ENCODE measurements around the gene TCF4.

Gene TCF4

GRCh38 chr18:55573386-55573785 lies 14.6 kb downstream of the TCF4 start:
- TF ChIP-seq CTCF (IDR thresholded peaks at IDR 0.05; ENCODE audit: poor library complexity, severe bottlenecking), result no peak
- H3K27ac ChIP-seq (ENCODE audit: poor library complexity, severe bottlenecking), result no peak overlapping the region

GRCh38 chr18:55570966-55571365 lies 17.0 kb downstream of the TCF4 start:
- ATAC-seq (ENCODE audit: low read depth) (no peak), DNase-seq (ENCODE audit: low spot score) (no peak)
- H3K27ac ChIP-seq (ENCODE audit: poor library complexity, severe bottlenecking), result no peak overlapping the region

More at GRCh38 chr18:55573386-55573785, 14.6 kb downstream of the TCF4 start:
- DNase-seq (ENCODE audit: low spot score) (no peak), ATAC-seq (ENCODE audit: low read depth) (no peak)
- no peaks in the 10 kb centered on the region for H3K4me1 ChIP-seq (ENCODE audit: insufficient read depth, poor library complexity, severe bottlenecking)
- H3K36me3 ChIP-seq (ENCODE audit: low read depth), result no peaks in the 10 kb centered on the region
- no peaks in the 10 kb centered on the region for H3K27me3 ChIP-seq (ENCODE audit: insufficient read depth, poor library complexity, severe bottlenecking)
- H3K4me3 ChIP-seq (ENCODE audit: severe bottlenecking), result no peak overlapping the region
- H3K9me3 ChIP-seq (ENCODE audit: severe bottlenecking), result no peaks in the 10 kb centered on the region

DNA sequence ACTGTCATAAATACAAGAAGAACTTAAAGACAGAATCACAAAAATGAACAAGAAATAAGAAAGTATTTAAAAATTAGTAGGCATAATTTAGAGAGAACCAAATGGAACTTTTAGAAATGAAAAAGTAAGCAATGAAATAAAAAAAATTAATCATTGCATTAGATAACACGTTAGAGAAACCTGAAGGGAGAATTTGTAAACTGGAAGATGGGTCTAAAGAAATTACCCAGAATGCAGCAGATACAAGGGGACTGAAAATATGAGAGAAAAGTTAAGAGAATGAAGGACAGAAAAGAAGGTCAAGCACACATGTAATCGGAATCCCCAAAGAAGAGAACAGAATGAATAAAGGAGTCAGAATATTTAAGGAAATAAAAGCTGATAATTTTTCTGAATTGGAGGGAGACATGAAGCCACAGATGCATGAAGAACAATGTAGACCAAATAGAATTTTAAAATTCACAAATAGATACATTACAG lies 21.5 kb downstream of the TCF4 start:
- DNase-seq (ENCODE audit: low spot score) (no peak), ATAC-seq (ENCODE audit: low read depth) (no peak)
- no peaks in the 10 kb centered on the region for H3K36me3 ChIP-seq (ENCODE audit: low read depth)
- TF ChIP-seq CTCF (IDR thresholded peaks at IDR 0.05; ENCODE audit: poor library complexity, severe bottlenecking), result no peak
- no peaks in the 10 kb centered on the region for H3K9me3 ChIP-seq (ENCODE audit: severe bottlenecking)
- H3K27ac ChIP-seq (ENCODE audit: poor library complexity, severe bottlenecking), result no peak overlapping the region
- H3K4me1 ChIP-seq (ENCODE audit: insufficient read depth, poor library complexity, severe bottlenecking), result no peaks in the 10 kb centered on the region
- H3K27me3 ChIP-seq (ENCODE audit: insufficient read depth, poor library complexity, severe bottlenecking), result no peaks in the 10 kb centered on the region
- H3K4me3 ChIP-seq (ENCODE audit: severe bottlenecking), result no peak overlapping the region

More at GRCh38 chr18:55570966-55571365, 17.0 kb downstream of the TCF4 start:
- no peak for TF ChIP-seq CTCF (IDR thresholded peaks at IDR 0.05; ENCODE audit: poor library complexity, severe bottlenecking)
- Histone ChIP-seq H3K4me3 (ENCODE audit: severe bottlenecking) (no peak overlapping the region), H3K27me3 (ENCODE audit: insufficient read depth, poor library complexity, severe bottlenecking) (no peaks in the 10 kb centered on the region), H3K9me3 (ENCODE audit: severe bottlenecking) (no peaks in the 10 kb centered on the region), H3K36me3 (ENCODE audit: low read depth) (no peaks in the 10 kb centered on the region), H3K4me1 (ENCODE audit: insufficient read depth, poor library complexity, severe bottlenecking) (no peaks in the 10 kb centered on the region)

- Histone ChIP-seq H3K36me3 (ENCODE audit: low read depth) (no peaks in the 10 kb centered on the region), H3K27ac (ENCODE audit: poor library complexity, severe bottlenecking) (no peak overlapping the region), H3K4me3 (ENCODE audit: severe bottlenecking) (no peak overlapping the region), H3K27me3 (ENCODE audit: insufficient read depth, poor library complexity, severe bottlenecking) (no peaks in the 10 kb centered on the region), H3K9me3 (ENCODE audit: severe bottlenecking) (no peaks in the 10 kb centered on the region), H3K4me1 (ENCODE audit: insufficient read depth, poor library complexity, severe bottlenecking) (no peaks in the 10 kb centered on the region)
- ATAC-seq (ENCODE audit: low read depth) (no peak), DNase-seq (ENCODE audit: low spot score) (no peak)
- no peak for TF ChIP-seq CTCF (IDR thresholded peaks at IDR 0.05; ENCODE audit: poor library complexity, severe bottlenecking)
Measured at GRCh38 chr18:55559739-55560138, 28.3 kb downstream of the TCF4 start.

DNA sequence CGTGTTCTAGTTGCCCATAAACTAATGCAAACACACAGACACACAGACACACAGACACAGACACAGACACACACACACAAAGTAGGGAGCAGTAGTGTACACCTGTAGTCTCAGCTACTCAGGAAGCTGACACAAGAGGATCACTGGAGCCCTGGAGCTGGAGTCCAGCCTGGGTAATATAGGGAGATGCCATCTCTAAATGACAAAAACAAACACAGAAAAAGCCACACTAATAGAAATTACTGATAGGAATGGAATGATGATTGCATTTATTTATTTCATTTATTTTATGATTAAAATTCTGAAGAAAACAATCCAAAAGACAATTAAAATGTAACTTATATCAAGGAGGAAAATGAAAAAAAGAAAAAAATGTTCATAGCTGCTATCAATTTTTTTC lies 30.8 kb downstream of the TCF4 start:
- H3K27ac ChIP-seq (ENCODE audit: poor library complexity, severe bottlenecking), result no peak overlapping the region
- no peak overlapping the region for H3K4me3 ChIP-seq (ENCODE audit: severe bottlenecking)
- DNase-seq (ENCODE audit: low spot score), result no peak
- H3K27me3 ChIP-seq (ENCODE audit: insufficient read depth, poor library complexity, severe bottlenecking), result no peaks in the 10 kb centered on the region
- no peak for ATAC-seq (ENCODE audit: low read depth)
- H3K9me3 ChIP-seq (ENCODE audit: severe bottlenecking), result no peaks in the 10 kb centered on the region
- no peaks in the 10 kb centered on the region for H3K4me1 ChIP-seq (ENCODE audit: insufficient read depth, poor library complexity, severe bottlenecking)
- H3K36me3 ChIP-seq (ENCODE audit: low read depth), result no peaks in the 10 kb centered on the region
- no peak for TF ChIP-seq CTCF (IDR thresholded peaks at IDR 0.05; ENCODE audit: poor library complexity, severe bottlenecking)
